CD8-positive, alpha-beta memory T cell (primary cell): Measurements from ENCODE around the gene KRTAP5-10. TPM values are rescaled to one million over a fixed set of nuclear protein-coding genes. Genes with fewer than 3 reads are reported as not detected.

Experiments
- CTCF ChIA-PET: fragments of 350-600 bp; sonication (Branson Sonifier 250); formaldehyde crosslinking; loops from one replicate; lab custom pipeline; 2021; ENCODE audit warnings: antibody characterized with exemption; lab: Charles Lee
- POLR2A ChIA-PET: fragments of 350-600 bp; sonication (Branson Sonifier 250); formaldehyde crosslinking; loops from one replicate; lab custom pipeline; 2021; ENCODE audit warnings: antibody characterized with exemption; lab: Charles Lee
- DNase-seq, 5 donors: peaks; one replicate each; pipeline versions ENCODE4 v3.0.0 to v3.0.0-alpha.2; 2020 to 2022; ENCODE audit warnings: mixed read lengths in 1 of 5
- H3K27ac ChIP-seq: one replicate; pipeline ENCODE4 v1.7.0; 2013; ENCODE audit warnings: low read depth, mild to moderate bottlenecking, low read length, moderate library complexity
- H3K27me3 ChIP-seq: 2 replicates; pipeline ENCODE4 v1.7.0; 2013; ENCODE audit warnings: low read length, mild to moderate bottlenecking; ENCODE audit not compliant: insufficient read depth, poor library complexity, severe bottlenecking
- H3K36me3 ChIP-seq: 2 replicates; pipeline ENCODE4 v1.7.0; 2013; ENCODE audit warnings: mild to moderate bottlenecking, low read length, moderate library complexity; ENCODE audit not compliant: insufficient read depth
- H3K4me1 ChIP-seq: 2 replicates; pipeline ENCODE4 v1.7.0; 2013; ENCODE audit warnings: mild to moderate bottlenecking, low read length, moderate library complexity; ENCODE audit not compliant: insufficient read depth
- H3K4me3 ChIP-seq: 2 replicates; pipeline ENCODE4 v1.7.0; 2013; ENCODE audit warnings: mild to moderate bottlenecking, low read length
- H3K9me3 ChIP-seq: 2 replicates; pipeline ENCODE4 v1.7.0; 2013; ENCODE audit warnings: mild to moderate bottlenecking, low read length
- H3K27ac Mint-ChIP-seq, 8 donors: one replicate each; pipeline ENCODE4 v1.8.0; 2020 to 2021; ENCODE audit warnings: mixed read lengths in 8 of 8, mild to moderate bottlenecking in 6 of 8, inconsistent platforms in 3 of 8, moderate library complexity in 3 of 8
- H3K27me3 Mint-ChIP-seq, 2 donors: one replicate each; pipeline ENCODE4 v1.8.0; 2020 to 2021; ENCODE audit warnings: mixed read lengths in 2 of 2, mild to moderate bottlenecking in 1 of 2, moderate library complexity in 1 of 2
- H3K36me3 Mint-ChIP-seq, 3 donors: one replicate each; pipeline ENCODE4 v1.8.0; 2020 to 2021; ENCODE audit warnings: mixed read lengths in 3 of 3, inconsistent platforms in 1 of 3, mild to moderate bottlenecking in 1 of 3
- H3K4me1 Mint-ChIP-seq, 3 donors: one replicate each; pipeline ENCODE4 v1.8.0; 2020 to 2021; ENCODE audit warnings: mixed read lengths in 3 of 3, inconsistent platforms in 1 of 3, mild to moderate bottlenecking in 1 of 3
- H3K4me3 Mint-ChIP-seq, 7 donors: one replicate each; pipeline ENCODE4 v1.8.0; 2020 to 2021; ENCODE audit warnings: mixed read lengths in 7 of 7, mild to moderate bottlenecking in 6 of 7, moderate library complexity in 4 of 7, inconsistent platforms in 2 of 7
- H3K9me3 Mint-ChIP-seq, 5 donors: one replicate each; pipeline ENCODE4 v1.8.0; 2020 to 2022; ENCODE audit warnings: mixed read lengths in 5 of 5, mild to moderate bottlenecking in 3 of 5, moderate library complexity in 2 of 5, inconsistent platforms in 1 of 5
- polyA plus RNA-seq: library from polyadenylated mRNA; unstranded; fragments of 300-500 nt; fragmentation: Illumina TruSeq; gene quantifications from one replicate; pipeline ENCODE4 v1.2.3, GENCODE V29; 2021
- total RNA-seq, 2 experiments: library from RNA; stranded (reverse); gene quantifications; one replicate each; pipeline ENCODE4 v1.2.3, GENCODE V29; 2021

Gene KRTAP5-10
- total and polyA plus RNA-seq, 3 experiments from 2014 or later, result not detected

DNA sequence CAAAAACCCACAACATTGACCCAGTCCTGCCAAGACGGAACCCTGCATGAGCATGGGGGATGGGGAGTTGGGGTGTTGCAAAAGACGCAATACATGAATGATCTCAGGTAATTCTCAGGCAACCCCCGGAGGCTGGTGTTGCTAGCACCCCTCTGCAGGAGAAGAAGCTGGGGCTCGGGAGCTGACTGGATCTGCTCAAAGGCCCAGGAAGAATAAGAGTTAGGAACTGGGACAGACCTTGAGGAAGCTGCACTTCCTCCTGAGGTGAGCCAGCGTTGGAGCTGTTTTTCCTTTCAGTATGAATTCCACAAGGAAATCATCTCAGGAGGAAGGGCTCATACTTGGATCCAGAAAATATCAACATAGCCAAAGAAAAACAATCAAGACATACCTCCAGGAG lies 17.2 kb upstream of the KRTAP5-10 start, which contains the start of gene KRTAP5-9:
Gene KRTAP5-9 (plus strand): TSS at position 301 of the 400 bp plus-strand sequence. CDS start 238 bp downstream, outside the sequence.
- Mint-ChIP-seq H3K27me3 (peaks cover 22 to 43% of the 10 kb centered on the region in 2 donors), H3K27ac (peak within 1 kb of the TSS in 1 of 8 donors; percentile 55), H3K4me1 (peaks cover 0 to 8% (median 7%) of the 10 kb centered on the region in 3 donors), H3K36me3 (no peaks in the 10 kb centered on the region), H3K9me3 (peaks cover 0 to 2% (median 0%) of the 10 kb centered on the region in 5 donors), H3K4me3 (no peak within 1 kb of the TSS)
- ChIA-PET CTCF (no interaction called here), POLR2A (no interaction called here)
- H3K4me3 ChIP-seq, result no peak within 1 kb of the TSS
- no peaks in the 10 kb centered on the region for H3K4me1 ChIP-seq
- H3K9me3 ChIP-seq, result no peaks in the 10 kb centered on the region
- no peak within 1 kb of the TSS for H3K27ac ChIP-seq
- peaks cover 3% of the 10 kb centered on the region for H3K27me3 ChIP-seq
- no peaks in the 10 kb centered on the region for H3K36me3 ChIP-seq
- no peak for DNase-seq

DNA sequence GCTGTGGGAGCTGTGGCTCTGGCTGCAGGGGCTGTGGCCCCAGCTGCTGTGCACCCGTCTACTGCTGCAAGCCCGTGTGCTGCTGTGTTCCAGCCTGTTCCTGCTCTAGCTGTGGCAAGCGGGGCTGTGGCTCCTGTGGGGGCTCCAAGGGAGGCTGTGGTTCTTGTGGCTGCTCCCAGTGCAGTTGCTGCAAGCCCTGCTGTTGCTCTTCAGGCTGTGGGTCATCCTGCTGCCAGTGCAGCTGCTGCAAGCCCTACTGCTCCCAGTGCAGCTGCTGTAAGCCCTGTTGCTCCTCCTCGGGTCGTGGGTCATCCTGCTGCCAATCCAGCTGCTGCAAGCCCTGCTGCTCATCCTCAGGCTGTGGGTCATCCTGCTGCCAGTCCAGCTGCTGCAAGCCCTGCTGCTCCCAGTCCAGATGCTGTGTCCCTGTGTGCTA lies 16.6 kb upstream of the KRTAP5-10 start:
- ChIA-PET POLR2A (no interaction called here), CTCF (no interaction called here)
- H3K27ac ChIP-seq, result no peak overlapping the region
- H3K4me1 ChIP-seq, result no peaks in the 10 kb centered on the region
- DNase-seq, result no peak
- H3K9me3 ChIP-seq, result no peaks in the 10 kb centered on the region
- H3K36me3 Mint-ChIP-seq, result no peaks in the 10 kb centered on the region
- peaks cover 22 to 41% of the 10 kb centered on the region in 2 donors for H3K27me3 Mint-ChIP-seq
- H3K36me3 ChIP-seq, result no peaks in the 10 kb centered on the region
- no peak overlapping the region for H3K4me3 ChIP-seq
- H3K4me3 Mint-ChIP-seq, result no peak overlapping the region
- peaks cover 3% of the 10 kb centered on the region for H3K27me3 ChIP-seq
- H3K4me1 Mint-ChIP-seq, result peaks cover 0 to 4% (median 2%) of the 10 kb centered on the region in 3 donors
- no peak overlapping the region for H3K27ac Mint-ChIP-seq
- peaks cover 0 to 2% (median 0%) of the 10 kb centered on the region in 5 donors for H3K9me3 Mint-ChIP-seq

DNA sequence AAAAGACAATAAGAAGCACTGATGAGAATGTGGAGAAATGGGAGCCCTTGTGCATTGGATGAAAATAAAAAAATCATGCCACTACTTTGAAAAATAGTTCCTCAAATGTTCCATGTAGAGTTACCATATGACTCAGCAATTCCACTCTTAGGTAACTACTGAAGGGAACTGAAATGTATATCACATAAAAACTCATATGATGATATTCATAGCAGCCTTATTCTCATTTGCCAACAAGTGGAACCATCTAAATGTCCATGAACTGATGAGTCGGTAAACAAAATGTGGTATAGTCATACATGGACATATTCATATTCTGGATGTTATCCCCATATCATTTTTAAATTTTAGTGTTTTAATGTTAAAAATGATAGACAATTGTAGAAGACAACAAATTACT lies 13.7 kb upstream of the KRTAP5-10 start:
- ChIA-PET CTCF (no interaction called here), POLR2A (no interaction called here)

DNA sequence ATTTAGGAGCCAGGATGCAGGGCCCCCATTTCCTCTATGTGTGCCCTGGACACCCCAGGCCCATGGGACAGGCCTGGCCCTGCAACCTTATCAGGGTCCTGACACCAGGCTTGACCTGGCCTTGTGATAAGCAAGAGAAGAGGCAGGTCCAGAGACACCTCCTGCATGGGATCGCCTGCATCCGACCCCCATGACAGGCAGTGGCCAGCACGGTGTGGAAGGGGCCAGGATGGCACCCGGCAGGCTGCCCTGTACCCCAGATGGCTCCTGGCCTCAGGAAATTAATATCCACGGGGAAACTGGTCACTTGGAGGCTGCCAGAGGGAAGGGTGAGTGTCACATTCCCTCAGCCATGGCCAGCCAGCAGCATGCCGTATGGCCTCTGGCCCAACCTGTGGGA lies 10.4 kb upstream of the KRTAP5-10 start:
- Mint-ChIP-seq H3K36me3 (no peaks in the 10 kb centered on the region), H3K4me1 (no peaks in the 10 kb centered on the region), H3K27ac (no peak overlapping the region), H3K4me3 (no peak overlapping the region), H3K9me3 (no peaks in the 10 kb centered on the region), H3K27me3 (peaks cover 7 to 32% of the 10 kb centered on the region in 2 donors)
- Histone ChIP-seq H3K27me3 (no peaks in the 10 kb centered on the region), H3K4me1 (no peaks in the 10 kb centered on the region), H3K9me3 (no peaks in the 10 kb centered on the region), H3K4me3 (no peak overlapping the region), H3K27ac (no peak overlapping the region), H3K36me3 (no peaks in the 10 kb centered on the region)
- ChIA-PET CTCF (no interaction called here), POLR2A (no interaction called here)
- no peak for DNase-seq

More for the DNA sequence above, 13.7 kb upstream of the KRTAP5-10 start:
- Mint-ChIP-seq H3K36me3 (no peaks in the 10 kb centered on the region), H3K4me1 (no peaks in the 10 kb centered on the region), H3K27ac (no peak overlapping the region), H3K9me3 (no peaks in the 10 kb centered on the region), H3K4me3 (no peak overlapping the region), H3K27me3 (peaks cover 12 to 32% of the 10 kb centered on the region in 2 donors)
- Histone ChIP-seq H3K27me3 (peaks cover 3% of the 10 kb centered on the region), H3K4me3 (no peak overlapping the region), H3K9me3 (no peaks in the 10 kb centered on the region), H3K36me3 (no peaks in the 10 kb centered on the region), H3K27ac (no peak overlapping the region), H3K4me1 (no peaks in the 10 kb centered on the region)
- no peak for DNase-seq

- H3K36me3 ChIP-seq, result no peaks in the 10 kb centered on the region
- no peaks in the 10 kb centered on the region for H3K27me3 ChIP-seq
- Mint-ChIP-seq H3K4me1 (no peaks in the 10 kb centered on the region), H3K27me3 (peaks cover 7 to 37% of the 10 kb centered on the region in 2 donors), H3K27ac (no peak overlapping the region), H3K4me3 (no peak overlapping the region), H3K36me3 (no peaks in the 10 kb centered on the region), H3K9me3 (no peaks in the 10 kb centered on the region)
- H3K4me1 ChIP-seq, result no peaks in the 10 kb centered on the region
- CTCF ChIA-PET, result no interaction called here
- H3K27ac ChIP-seq, result no peak overlapping the region
- H3K9me3 ChIP-seq, result no peaks in the 10 kb centered on the region
- no peak overlapping the region for H3K4me3 ChIP-seq
- no peak for DNase-seq
- POLR2A ChIA-PET, result no interaction called here
These were observed 9.9 kb upstream of the KRTAP5-10 start for GRCh38 chr11:71555508-71555907.

GRCh38 chr11:71556018-71556417 lies 9.3 kb upstream of the KRTAP5-10 start:
- Histone ChIP-seq H3K4me1 (no peaks in the 10 kb centered on the region), H3K36me3 (no peaks in the 10 kb centered on the region), H3K27me3 (no peaks in the 10 kb centered on the region), H3K27ac (no peak overlapping the region), H3K9me3 (no peaks in the 10 kb centered on the region), H3K4me3 (no peak overlapping the region)
- peaks cover 0 to under 1% (median 0%) of the 10 kb centered on the region in 5 donors for H3K9me3 Mint-ChIP-seq
- peaks cover 0 to under 1% (median 0%) of the 10 kb centered on the region in 3 donors for H3K36me3 Mint-ChIP-seq
- no peak for DNase-seq
- CTCF ChIA-PET, result no interaction called here
- H3K4me3 Mint-ChIP-seq, result no peak overlapping the region
- H3K4me1 Mint-ChIP-seq, result no peaks in the 10 kb centered on the region
- POLR2A ChIA-PET, result no interaction called here
- no peak overlapping the region for H3K27ac Mint-ChIP-seq
- H3K27me3 Mint-ChIP-seq, result peaks cover 8 to 42% of the 10 kb centered on the region in 2 donors

GRCh38 chr11:71557257-71557656 lies 8.1 kb upstream of the KRTAP5-10 start:
- Histone ChIP-seq H3K27ac (no peak overlapping the region), H3K27me3 (no peaks in the 10 kb centered on the region), H3K4me1 (no peaks in the 10 kb centered on the region), H3K4me3 (no peak overlapping the region), H3K36me3 (no peaks in the 10 kb centered on the region), H3K9me3 (no peaks in the 10 kb centered on the region)
- Mint-ChIP-seq H3K4me3 (no peak overlapping the region), H3K27ac (no peak overlapping the region), H3K9me3 (peaks cover 0 to 3% (median 0%) of the 10 kb centered on the region in 5 donors), H3K4me1 (no peaks in the 10 kb centered on the region), H3K36me3 (peaks cover 0 to 3% (median 0%) of the 10 kb centered on the region in 3 donors), H3K27me3 (peaks cover 9 to 50% of the 10 kb centered on the region in 2 donors)
- ChIA-PET CTCF (no interaction called here), POLR2A (no interaction called here)
- DNase-seq, result no peak

- Histone ChIP-seq H3K9me3 (no peaks in the 10 kb centered on the region), H3K27ac (no peak overlapping the region), H3K27me3 (peaks cover 5% of the 10 kb centered on the region), H3K4me3 (no peak overlapping the region), H3K4me1 (no peaks in the 10 kb centered on the region), H3K36me3 (no peaks in the 10 kb centered on the region)
- ChIA-PET POLR2A (no interaction called here), CTCF (no interaction called here)
- Mint-ChIP-seq H3K4me1 (peaks cover 0 to 4% (median 0%) of the 10 kb centered on the region in 3 donors), H3K4me3 (no peak overlapping the region), H3K27me3 (peaks cover 14 to 60% of the 10 kb centered on the region in 2 donors), H3K36me3 (peaks cover 0 to 3% (median 0%) of the 10 kb centered on the region in 3 donors), H3K27ac (no peak overlapping the region), H3K9me3 (peaks cover 0 to 3% (median 0%) of the 10 kb centered on the region in 5 donors)
- no peak for DNase-seq
These were observed 6.4 kb upstream of the KRTAP5-10 start for GRCh38 chr11:71558996-71559395.
